ENCODE results near the gene GRIK2. TPM values are rescaled to one million over a fixed set of nuclear protein-coding genes. Genes with fewer than 3 reads are reported as not detected.

GRIK2 gene
- not detected in 2 replicates for total RNA-seq

GRCh38 chr6:101393251-101393828 is at the start of gene GRIK2:
Gene GRIK2, plus strand, starts transcription at chr6:101393708.

All from vein endothelial cell (primary cell).